ENCODE data around the gene PRL.
A peak's percentile ranks its signal among the peaks of the same experiment; 100 is the strongest.

Gene PRL

GRCh38 chr6:22327881-22328280, 31.0 kb upstream of the PRL start:
- H4K8ac ChIP-seq (ENCODE audit: low read length) = no peak overlapping the region
- H3K4me1 ChIP-seq (ENCODE audit: control insufficient read depth, insufficient read depth, low read depth, low read length) = no peaks in the 10 kb centered on the region
- no peak overlapping the region for H3K14ac ChIP-seq (ENCODE audit: low read length in 2 of 2)
- H3K4me2 ChIP-seq (ENCODE audit: low read length, poor library complexity, severe bottlenecking) = no peak overlapping the region
- H3K27ac ChIP-seq (ENCODE audit: low read length, poor library complexity, severe bottlenecking) = no peak overlapping the region
- H3K18ac ChIP-seq (ENCODE audit: low read depth in 1 of 2, low read length in 2 of 2) = no peak overlapping the region
- H2BK12ac ChIP-seq (ENCODE audit: low read length in 2 of 2) = no peak overlapping the region
- no peak overlapping the region for H3K4ac ChIP-seq (ENCODE audit: low read depth in 1 of 2, low read length in 2 of 2)
- no peaks in the 10 kb centered on the region for H3K9me3 ChIP-seq (ENCODE audit: control insufficient read depth, low read length)
- H3K23ac ChIP-seq (ENCODE audit: low read length in 2 of 2) = no peak overlapping the region
- H2BK5ac ChIP-seq (ENCODE audit: low read depth, low read length, poor library complexity, severe bottlenecking) = no peak overlapping the region
- no peaks in the 10 kb centered on the region for H3K79me1 ChIP-seq (replicated peaks; ENCODE audit: low read length, poor library complexity, severe bottlenecking)
- H2BK120ac ChIP-seq (ENCODE audit: low read depth, low read length) = no peak overlapping the region
- no peak overlapping the region for H4K91ac ChIP-seq (ENCODE audit: low read length)
- DNase-seq = no peak
- H2AK5ac ChIP-seq (ENCODE audit: low read length, severe bottlenecking) = no peak overlapping the region
- no peaks in the 10 kb centered on the region for H3K27me3 ChIP-seq (ENCODE audit: control insufficient read depth in 1 of 2, insufficient read depth in 1 of 2, low read length in 2 of 2)
- H3K9ac ChIP-seq (ENCODE audit: low read length) = no peak overlapping the region
- 86% methylated on average over 2 of the region's 2 CpGs for WGBS
- H2BK15ac ChIP-seq (ENCODE audit: low read depth, poor library complexity, severe bottlenecking) = no peak overlapping the region
- no peaks in the 10 kb centered on the region for H3K36me3 ChIP-seq (ENCODE audit: control insufficient read depth in 1 of 2, insufficient read depth in 2 of 2, low read depth in 1 of 2, low read length in 2 of 2)
- no peak overlapping the region for H3K4me3 ChIP-seq (ENCODE audit: insufficient read depth in 1 of 2, low read depth in 1 of 2, low read length in 2 of 2)
- H2AFZ ChIP-seq (ENCODE audit: low read depth, low read length) = no peak overlapping the region

- Histone ChIP-seq H3K14ac (ENCODE audit: low read length in 2 of 2) (no peak overlapping the region), H2AFZ (ENCODE audit: low read depth, low read length) (no peak overlapping the region), H3K27me3 (ENCODE audit: control insufficient read depth in 1 of 2, insufficient read depth in 1 of 2, low read length in 2 of 2) (no peaks in the 10 kb centered on the region), H2BK12ac (ENCODE audit: low read length in 2 of 2) (no peak overlapping the region), H4K91ac (ENCODE audit: low read length) (no peak overlapping the region), H3K4me3 (ENCODE audit: insufficient read depth in 1 of 2, low read depth in 1 of 2, low read length in 2 of 2) (no peak overlapping the region), H2BK120ac (ENCODE audit: low read depth, low read length) (no peak overlapping the region), H2AK5ac (ENCODE audit: low read length, severe bottlenecking) (no peak overlapping the region), H3K18ac (ENCODE audit: low read depth in 1 of 2, low read length in 2 of 2) (no peak overlapping the region), H3K4me1 (ENCODE audit: control insufficient read depth, insufficient read depth, low read depth, low read length) (no peaks in the 10 kb centered on the region), H3K23ac (ENCODE audit: low read length in 2 of 2) (no peak overlapping the region), H2BK15ac (ENCODE audit: low read depth, poor library complexity, severe bottlenecking) (no peak overlapping the region), H3K9me3 (ENCODE audit: control insufficient read depth, low read length) (no peaks in the 10 kb centered on the region), H4K8ac (ENCODE audit: low read length) (no peak overlapping the region), H3K79me1 (replicated peaks; ENCODE audit: low read length, poor library complexity, severe bottlenecking) (no peaks in the 10 kb centered on the region), H3K4ac (ENCODE audit: low read depth in 1 of 2, low read length in 2 of 2) (no peak overlapping the region), H3K36me3 (ENCODE audit: control insufficient read depth in 1 of 2, insufficient read depth in 2 of 2, low read depth in 1 of 2, low read length in 2 of 2) (no peaks in the 10 kb centered on the region), H2BK5ac (ENCODE audit: low read depth, low read length, poor library complexity, severe bottlenecking) (no peak overlapping the region), H3K4me2 (ENCODE audit: low read length, poor library complexity, severe bottlenecking) (no peak overlapping the region), H3K27ac (ENCODE audit: low read length, poor library complexity, severe bottlenecking) (no peak overlapping the region), H3K9ac (ENCODE audit: low read length) (no peak overlapping the region)
- DNase-seq = no peak
- WGBS = 94% methylated on average over 4 of the region's 6 CpGs
These were observed 29.7 kb upstream of the PRL start for GRCh38 chr6:22326500-22326899.

GRCh38 chr6:22325481-22325880, 28.6 kb upstream of the PRL start:
- Histone ChIP-seq H3K79me1 (replicated peaks; ENCODE audit: low read length, poor library complexity, severe bottlenecking) (no peaks in the 10 kb centered on the region), H2BK12ac (ENCODE audit: low read length in 2 of 2) (no peak overlapping the region), H2AK5ac (ENCODE audit: low read length, severe bottlenecking) (no peak overlapping the region), H3K9ac (ENCODE audit: low read length) (no peak overlapping the region), H2AFZ (ENCODE audit: low read depth, low read length) (no peak overlapping the region), H3K4me3 (ENCODE audit: insufficient read depth in 1 of 2, low read depth in 1 of 2, low read length in 2 of 2) (no peak overlapping the region), H3K27ac (ENCODE audit: low read length, poor library complexity, severe bottlenecking) (no peak overlapping the region), H3K36me3 (ENCODE audit: control insufficient read depth in 1 of 2, insufficient read depth in 2 of 2, low read depth in 1 of 2, low read length in 2 of 2) (no peaks in the 10 kb centered on the region), H3K14ac (ENCODE audit: low read length in 2 of 2) (no peak overlapping the region), H3K27me3 (ENCODE audit: control insufficient read depth in 1 of 2, insufficient read depth in 1 of 2, low read length in 2 of 2) (no peaks in the 10 kb centered on the region), H4K91ac (ENCODE audit: low read length) (no peak overlapping the region), H3K4me2 (ENCODE audit: low read length, poor library complexity, severe bottlenecking) (no peak overlapping the region), H4K8ac (ENCODE audit: low read length) (no peak overlapping the region), H3K4ac (ENCODE audit: low read depth in 1 of 2, low read length in 2 of 2) (no peak overlapping the region), H2BK15ac (ENCODE audit: low read depth, poor library complexity, severe bottlenecking) (no peak overlapping the region), H3K23ac (ENCODE audit: low read length in 2 of 2) (no peak overlapping the region), H3K18ac (ENCODE audit: low read depth in 1 of 2, low read length in 2 of 2) (no peak overlapping the region), H2BK5ac (ENCODE audit: low read depth, low read length, poor library complexity, severe bottlenecking) (no peak overlapping the region), H3K4me1 (ENCODE audit: control insufficient read depth, insufficient read depth, low read depth, low read length) (no peaks in the 10 kb centered on the region), H2BK120ac (ENCODE audit: low read depth, low read length) (no peak overlapping the region), H3K9me3 (ENCODE audit: control insufficient read depth, low read length) (no peaks in the 10 kb centered on the region)
- DNase-seq = no peak

GRCh38 chr6:22323848-22324247, 27.0 kb upstream of the PRL start:
- H2BK15ac ChIP-seq (ENCODE audit: low read depth, poor library complexity, severe bottlenecking) = no peak overlapping the region
- H3K36me3 ChIP-seq (ENCODE audit: control insufficient read depth in 1 of 2, insufficient read depth in 2 of 2, low read depth in 1 of 2, low read length in 2 of 2) = no peaks in the 10 kb centered on the region
- no peak overlapping the region for H3K4me3 ChIP-seq (ENCODE audit: insufficient read depth in 1 of 2, low read depth in 1 of 2, low read length in 2 of 2)
- no peak overlapping the region for H3K14ac ChIP-seq (ENCODE audit: low read length in 2 of 2)
- H3K9ac ChIP-seq (ENCODE audit: low read length) = no peak overlapping the region
- DNase-seq = peak; percentile 36
- H4K91ac ChIP-seq (ENCODE audit: low read length) = no peak overlapping the region
- H2AK5ac ChIP-seq (ENCODE audit: low read length, severe bottlenecking) = no peak overlapping the region
- H3K27ac ChIP-seq (ENCODE audit: low read length, poor library complexity, severe bottlenecking) = no peak overlapping the region
- no peak overlapping the region for H2BK5ac ChIP-seq (ENCODE audit: low read depth, low read length, poor library complexity, severe bottlenecking)
- no CpG with 5 or more reads among the region's 1 CpG for WGBS
- no peak overlapping the region for H3K23ac ChIP-seq (ENCODE audit: low read length in 2 of 2)
- H3K4ac ChIP-seq (ENCODE audit: low read depth in 1 of 2, low read length in 2 of 2) = no peak overlapping the region
- H3K79me1 ChIP-seq (replicated peaks; ENCODE audit: low read length, poor library complexity, severe bottlenecking) = no peaks in the 10 kb centered on the region
- H3K9me3 ChIP-seq (ENCODE audit: control insufficient read depth, low read length) = no peaks in the 10 kb centered on the region
- no peaks in the 10 kb centered on the region for H3K27me3 ChIP-seq (ENCODE audit: control insufficient read depth in 1 of 2, insufficient read depth in 1 of 2, low read length in 2 of 2)
- H2BK120ac ChIP-seq (ENCODE audit: low read depth, low read length) = no peak overlapping the region
- peaks cover 2% of the 10 kb centered on the region for H3K4me1 ChIP-seq (ENCODE audit: control insufficient read depth, insufficient read depth, low read depth, low read length)
- H3K18ac ChIP-seq (ENCODE audit: low read depth in 1 of 2, low read length in 2 of 2) = no peak overlapping the region
- no peak overlapping the region for H2AFZ ChIP-seq (ENCODE audit: low read depth, low read length)
- H2BK12ac ChIP-seq (ENCODE audit: low read length in 2 of 2) = no peak overlapping the region
- H3K4me2 ChIP-seq (ENCODE audit: low read length, poor library complexity, severe bottlenecking) = no peak overlapping the region
- H4K8ac ChIP-seq (ENCODE audit: low read length) = no peak overlapping the region

Data from mesenchymal stem cell (in vitro differentiated cells and primary cell).